GM18909 (cell line): ENCODE results near the gene STON2.
"Not testable (repeated sequence)": the region's sequence is repeated elsewhere in the genome, so short reads cannot be mapped to it uniquely, and the experiment has no call there.

Experiments used
- ATAC-seq: cut with Tn5 transposase; IDR thresholded peaks from one replicate; pipeline ENCODE4 v1.9.1; 2021; ENCODE audit warnings: mild to moderate bottlenecking; ENCODE audit not compliant: unreplicated experiment, poor library complexity

Gene STON2

GRCh38 chr14:81235096-81235495 lies 165.0 kb downstream of the STON2 start:
- peak; percentile 50 for ATAC-seq

- ATAC-seq: no peak
Measured at GRCh38 chr14:81234278-81234677, 165.8 kb downstream of the STON2 start.

- ATAC-seq: no peak
Measured at GRCh38 chr14:81233615-81234014, 166.5 kb downstream of the STON2 start.

GRCh38 chr14:81231540-81231939 lies 168.6 kb downstream of the STON2 start:
- ATAC-seq: no peak

- no peak for ATAC-seq
Measured at GRCh38 chr14:81224222-81224621, 175.9 kb downstream of the STON2 start.

- ATAC-seq: not testable (repeated sequence)
Measured at GRCh38 chr14:81223788-81224187, 176.3 kb downstream of the STON2 start.

GRCh38 chr14:81222691-81223090 lies 177.4 kb downstream of the STON2 start:
- ATAC-seq: no peak

GRCh38 chr14:81222126-81222525 lies 178.0 kb downstream of the STON2 start:
- ATAC-seq: no peak

- no peak for ATAC-seq
Measured at GRCh38 chr14:81221579-81222102, 178.5 kb downstream of the STON2 start.

GRCh38 chr14:81220830-81221578 lies 179.1 kb downstream of the STON2 start, which contains the start of gene GTF2A1:
Gene GTF2A1, minus strand, starts transcription at chr14:81220959. Its CDS starts 441 bp downstream, at chr14:81220518.
- ATAC-seq: peak; percentile 80

GRCh38 chr14:81220580-81220829 lies 179.6 kb downstream of the STON2 start:
- no peak for ATAC-seq

- peak; percentile 1 for ATAC-seq
Measured at GRCh38 chr14:81219759-81220579, 180.2 kb downstream of the STON2 start.

GRCh38 chr14:81219210-81219758 lies 180.8 kb downstream of the STON2 start:
- peak; percentile 68 for ATAC-seq

- ATAC-seq: peak; percentile 83
Measured at GRCh38 chr14:81211844-81212243, 188.3 kb downstream of the STON2 start.
